ENCODE data around the gene ZFPM1. TPM values are rescaled to one million over a fixed set of nuclear protein-coding genes. Genes with fewer than 3 reads are reported as not detected.
A peak's percentile ranks its signal among the peaks of the same experiment; 100 is the strongest.

Gene ZFPM1
- total RNA-seq, 2 donors from 2014 or later, result 23.5 to 24.5 TPM

DNA sequence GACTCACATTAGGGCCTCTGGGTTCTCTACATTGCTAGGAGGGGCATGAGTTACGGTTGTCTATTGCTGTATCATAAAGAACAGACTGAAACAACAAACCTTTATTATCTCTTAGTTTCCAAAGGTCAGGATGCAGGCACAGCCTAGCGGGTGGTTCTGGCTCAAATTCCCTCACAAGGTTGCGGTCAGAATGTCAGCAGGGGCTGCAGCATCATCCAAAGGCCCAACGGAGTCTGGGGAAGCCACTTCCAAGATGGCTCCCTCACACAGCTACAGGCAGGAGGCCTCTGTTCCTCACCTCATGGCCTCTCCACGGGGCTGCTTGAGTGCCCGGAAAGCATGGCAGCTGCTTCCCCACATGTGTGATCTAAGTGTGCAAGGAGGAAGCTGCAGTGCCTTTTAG lies 29.6 kb upstream of the ZFPM1 start:
- Mint-ChIP-seq H3K27ac (no peak overlapping the region), H3K27me3 (no peaks in the 10 kb centered on the region), H3K36me3 (no peaks in the 10 kb centered on the region), H3K4me1 (ENCODE audit: low read depth in 2 of 2) (peaks cover 0 to 1% of the 10 kb centered on the region in 2 donors), H3K4me3 (no peak overlapping the region), H3K9me3 (peaks cover 3% of the 10 kb centered on the region)
- DNase-seq (ENCODE audit: low spot score) (no peak), ATAC-seq (no peak)

DNA sequence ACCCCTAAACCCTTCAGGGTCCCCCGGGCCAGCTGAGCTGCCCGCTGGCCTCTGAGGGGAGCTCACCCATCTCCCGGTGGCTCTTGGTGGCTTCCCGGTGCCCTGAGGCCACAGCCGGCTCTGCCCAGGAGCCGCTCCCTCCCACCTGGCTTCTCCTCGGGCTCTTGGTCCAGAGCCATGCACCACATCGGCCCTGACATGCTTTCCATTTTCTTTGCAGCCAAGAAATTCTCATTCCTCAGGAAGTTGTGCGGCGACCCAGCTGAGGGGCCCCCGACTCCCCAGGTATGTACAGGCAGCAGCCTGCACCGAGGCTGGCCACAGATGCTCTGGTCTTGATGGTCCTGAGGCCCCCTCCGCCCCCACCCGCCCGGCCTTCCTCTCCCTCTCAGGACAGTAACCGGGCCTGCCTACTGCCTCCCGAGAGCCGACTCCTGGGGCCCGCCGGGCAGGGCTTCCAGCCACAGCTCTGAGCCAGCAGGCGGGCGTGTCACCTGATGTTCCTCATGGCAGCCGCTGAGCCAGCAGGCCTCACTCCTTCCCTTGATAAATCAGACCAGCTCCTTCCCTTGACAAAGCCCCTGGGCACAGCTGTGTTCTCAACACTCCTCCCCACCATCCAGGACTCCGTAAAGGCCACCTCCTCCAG lies 28.4 kb upstream of the ZFPM1 start:
- Mint-ChIP-seq H3K27me3 (no peaks in the 10 kb centered on the region), H3K27ac (peak overlapping the region in 1 of 2 donors; percentile 70), H3K4me3 (no peak overlapping the region), H3K36me3 (no peaks in the 10 kb centered on the region), H3K9me3 (peaks cover 3% of the 10 kb centered on the region), H3K4me1 (ENCODE audit: low read depth in 2 of 2) (peaks cover 0 to 3% of the 10 kb centered on the region in 2 donors)
- ATAC-seq, result no peak
- DNase-seq (ENCODE audit: low spot score), result no peak

DNA sequence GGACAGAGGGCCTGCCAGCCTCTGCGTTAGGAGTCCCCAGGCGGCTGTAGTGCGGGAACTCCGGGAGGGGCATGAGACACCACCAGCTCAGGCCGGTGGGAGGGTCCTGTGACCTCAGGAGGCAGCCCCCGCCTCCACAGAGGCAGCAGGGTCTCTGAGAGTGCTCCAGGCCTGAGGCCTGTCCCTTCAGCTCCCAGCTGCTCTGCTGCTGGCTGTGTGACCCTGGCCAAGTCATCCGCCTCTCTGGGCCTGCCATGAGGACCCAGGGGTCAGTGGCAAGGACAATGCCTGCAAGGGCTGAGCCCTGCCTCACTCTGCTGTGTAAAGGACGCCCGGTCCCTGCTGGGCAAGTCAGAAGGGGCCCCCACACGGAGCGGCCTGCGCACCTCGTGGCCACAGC lies 27.1 kb upstream of the ZFPM1 start:
- Mint-ChIP-seq H3K9me3 (peaks cover 3% of the 10 kb centered on the region), H3K27ac (no peak overlapping the region), H3K4me3 (no peak overlapping the region), H3K27me3 (no peaks in the 10 kb centered on the region), H3K4me1 (ENCODE audit: low read depth in 2 of 2) (peaks cover 0 to 6% of the 10 kb centered on the region in 2 donors), H3K36me3 (no peaks in the 10 kb centered on the region)
- ATAC-seq (no peak), DNase-seq (ENCODE audit: low spot score) (no peak)

DNA sequence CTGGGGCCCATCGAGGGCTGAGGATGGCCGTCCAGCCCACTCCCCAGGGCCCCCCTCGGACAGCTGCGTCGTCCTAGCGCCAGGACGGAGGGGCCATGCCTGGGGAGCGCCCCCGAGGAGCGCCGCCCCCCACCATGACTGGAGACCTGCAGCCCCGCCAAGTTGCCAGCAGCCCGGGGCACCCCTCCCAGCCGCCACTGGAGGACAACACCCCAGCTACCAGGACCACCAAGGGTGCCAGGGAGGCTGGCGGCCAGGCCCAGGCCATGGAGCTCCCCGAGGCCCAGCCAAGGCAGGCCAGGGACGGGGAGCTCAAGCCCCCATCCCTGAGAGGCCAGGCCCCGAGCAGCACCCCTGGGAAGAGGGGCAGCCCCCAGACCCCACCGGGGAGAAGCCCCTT lies 25.7 kb upstream of the ZFPM1 start:
- peaks cover 0 to 6% of the 10 kb centered on the region in 2 donors for H3K4me1 Mint-ChIP-seq (ENCODE audit: low read depth in 2 of 2)
- DNase-seq (ENCODE audit: low spot score) (no peak), ATAC-seq (no peak)
- H3K36me3 Mint-ChIP-seq, result no peaks in the 10 kb centered on the region
- no peak overlapping the region for H3K4me3 Mint-ChIP-seq
- no peaks in the 10 kb centered on the region for H3K9me3 Mint-ChIP-seq
- H3K27ac Mint-ChIP-seq, result no peak overlapping the region
- H3K27me3 Mint-ChIP-seq, result no peaks in the 10 kb centered on the region

DNA sequence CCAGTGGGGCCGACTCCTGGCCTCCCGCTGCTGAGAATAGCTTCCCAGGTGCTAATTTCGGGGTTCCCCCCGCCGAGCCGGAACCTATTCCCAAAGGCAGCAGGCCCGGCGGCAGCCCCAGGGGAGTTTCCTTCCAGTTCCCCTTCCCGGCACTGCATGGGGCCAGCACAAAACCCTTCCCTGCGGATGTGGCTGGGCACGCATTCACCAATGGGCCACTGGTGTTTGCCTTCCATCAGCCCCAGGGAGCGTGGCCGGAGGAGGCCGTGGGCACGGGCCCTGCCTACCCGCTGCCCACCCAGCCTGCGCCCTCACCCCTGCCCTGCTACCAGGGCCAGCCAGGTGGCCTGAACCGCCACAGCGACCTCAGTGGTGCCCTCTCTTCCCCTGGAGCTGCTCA lies 24.9 kb upstream of the ZFPM1 start:
- Mint-ChIP-seq H3K27ac (no peak overlapping the region), H3K27me3 (no peaks in the 10 kb centered on the region), H3K36me3 (no peaks in the 10 kb centered on the region), H3K9me3 (no peaks in the 10 kb centered on the region), H3K4me3 (no peak overlapping the region), H3K4me1 (ENCODE audit: low read depth in 2 of 2) (peaks cover 0 to 6% of the 10 kb centered on the region in 2 donors)
- no peak for DNase-seq (ENCODE audit: low spot score)
- ATAC-seq, result no peak

DNA sequence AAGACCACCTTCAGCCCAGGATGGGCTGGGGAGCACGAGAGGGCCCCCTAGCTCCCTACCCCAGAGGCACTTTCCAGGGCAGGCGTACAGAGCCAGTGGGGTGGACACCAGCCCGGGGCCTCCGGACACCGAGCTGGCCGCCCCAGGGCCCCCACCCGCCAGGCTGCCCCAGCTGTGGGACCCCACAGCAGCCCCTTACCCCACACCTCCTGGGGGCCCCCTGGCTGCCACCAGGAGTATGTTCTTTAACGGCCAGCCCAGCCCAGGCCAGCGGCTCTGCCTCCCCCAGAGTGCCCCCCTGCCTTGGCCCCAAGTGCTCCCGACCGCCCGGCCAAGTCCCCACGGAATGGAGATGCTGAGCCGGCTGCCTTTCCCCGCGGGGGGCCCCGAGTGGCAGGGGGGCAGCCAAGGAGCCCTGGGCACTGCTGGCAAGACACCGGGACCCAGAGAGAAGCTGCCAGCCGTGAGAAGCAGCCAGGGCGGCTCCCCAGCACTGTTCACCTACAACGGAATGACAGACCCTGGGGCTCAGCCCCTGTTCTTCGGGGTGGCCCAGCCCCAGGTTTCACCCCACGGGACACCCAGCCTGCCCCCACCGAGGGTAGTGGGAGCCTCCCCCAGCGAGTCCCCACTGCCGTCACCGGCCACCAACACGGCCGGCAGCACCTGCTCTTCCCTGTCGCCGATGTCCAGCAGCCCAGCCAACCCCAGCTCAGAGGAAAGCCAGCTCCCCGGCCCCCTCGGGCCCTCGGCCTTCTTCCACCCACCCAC lies 24.3 kb upstream of the ZFPM1 start:
- DNase-seq (ENCODE audit: low spot score) (no peak), ATAC-seq (no peak)
- Mint-ChIP-seq H3K4me1 (ENCODE audit: low read depth in 2 of 2) (peaks cover 0 to 6% of the 10 kb centered on the region in 2 donors), H3K27me3 (no peaks in the 10 kb centered on the region), H3K27ac (no peak overlapping the region), H3K36me3 (no peaks in the 10 kb centered on the region), H3K9me3 (no peaks in the 10 kb centered on the region), H3K4me3 (no peak overlapping the region)

DNA sequence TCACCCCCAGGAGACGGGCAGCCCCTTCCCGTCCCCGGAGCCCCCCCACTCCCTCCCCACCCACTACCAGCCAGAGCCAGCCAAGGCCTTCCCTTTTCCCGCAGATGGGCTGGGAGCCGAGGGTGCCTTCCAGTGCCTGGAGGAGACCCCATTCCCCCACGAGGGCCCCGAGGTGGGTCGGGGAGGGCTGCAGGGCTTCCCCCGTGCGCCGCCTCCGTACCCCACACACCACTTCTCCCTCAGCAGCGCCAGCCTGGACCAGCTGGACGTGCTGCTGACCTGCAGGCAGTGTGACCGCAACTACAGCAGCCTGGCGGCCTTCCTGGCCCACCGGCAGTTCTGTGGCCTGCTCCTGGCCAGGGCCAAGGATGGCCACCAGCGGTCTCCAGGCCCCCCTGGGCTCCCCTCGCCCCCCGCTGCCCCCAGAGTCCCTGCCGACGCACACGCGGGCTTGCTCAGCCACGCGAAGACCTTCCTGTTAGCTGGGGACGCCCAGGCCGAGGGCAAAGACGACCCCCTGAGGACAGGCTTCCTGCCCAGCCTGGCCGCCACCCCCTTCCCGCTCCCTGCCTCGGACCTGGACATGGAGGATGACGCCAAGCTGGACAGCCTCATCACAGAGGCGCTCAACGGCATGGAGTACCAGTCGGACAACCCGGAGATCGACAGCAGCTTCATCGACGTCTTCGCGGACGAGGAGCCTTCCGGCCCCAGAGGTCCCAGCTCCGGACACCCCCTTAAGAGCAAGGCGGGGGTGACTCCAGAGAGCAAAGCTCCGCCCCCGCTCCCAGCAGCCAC lies 23.5 kb upstream of the ZFPM1 start:
- Mint-ChIP-seq H3K36me3 (no peaks in the 10 kb centered on the region), H3K27me3 (no peaks in the 10 kb centered on the region), H3K4me1 (ENCODE audit: low read depth in 2 of 2) (peaks cover 0 to 6% of the 10 kb centered on the region in 2 donors), H3K27ac (peak overlapping the region in 1 of 2 donors; percentile 51), H3K9me3 (no peaks in the 10 kb centered on the region), H3K4me3 (peak overlapping the region; percentile 67)
- DNase-seq (ENCODE audit: low spot score), result no peak
- no peak for ATAC-seq

DNA sequence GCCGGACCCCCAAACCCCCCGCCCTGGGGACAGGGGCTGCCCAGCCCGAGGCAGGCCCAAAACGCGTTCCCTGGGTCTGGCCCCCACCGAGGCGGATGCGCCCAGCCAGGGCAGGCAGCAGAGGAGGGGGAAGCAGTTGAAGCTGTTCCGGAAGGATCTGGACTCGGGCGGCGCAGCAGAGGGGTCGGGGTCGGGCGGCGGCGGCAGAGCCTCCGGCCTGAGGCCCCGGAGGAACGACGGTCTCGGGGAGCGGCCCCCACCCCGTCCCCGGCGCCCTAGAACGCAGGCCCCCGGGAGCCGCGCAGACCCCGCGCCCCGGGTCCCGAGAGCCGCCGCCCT lies 22.9 kb upstream of the ZFPM1 start:
- DNase-seq (ENCODE audit: low spot score), result no peak
- Mint-ChIP-seq H3K4me1 (ENCODE audit: low read depth in 2 of 2) (peaks cover 0 to 6% of the 10 kb centered on the region in 2 donors), H3K9me3 (no peaks in the 10 kb centered on the region), H3K27me3 (no peaks in the 10 kb centered on the region), H3K4me3 (peak overlapping the region; percentile 67), H3K27ac (peak overlapping the region in 1 of 2 donors; percentile 51), H3K36me3 (no peaks in the 10 kb centered on the region)
- ATAC-seq, result peak; percentile 34 to 51

DNA sequence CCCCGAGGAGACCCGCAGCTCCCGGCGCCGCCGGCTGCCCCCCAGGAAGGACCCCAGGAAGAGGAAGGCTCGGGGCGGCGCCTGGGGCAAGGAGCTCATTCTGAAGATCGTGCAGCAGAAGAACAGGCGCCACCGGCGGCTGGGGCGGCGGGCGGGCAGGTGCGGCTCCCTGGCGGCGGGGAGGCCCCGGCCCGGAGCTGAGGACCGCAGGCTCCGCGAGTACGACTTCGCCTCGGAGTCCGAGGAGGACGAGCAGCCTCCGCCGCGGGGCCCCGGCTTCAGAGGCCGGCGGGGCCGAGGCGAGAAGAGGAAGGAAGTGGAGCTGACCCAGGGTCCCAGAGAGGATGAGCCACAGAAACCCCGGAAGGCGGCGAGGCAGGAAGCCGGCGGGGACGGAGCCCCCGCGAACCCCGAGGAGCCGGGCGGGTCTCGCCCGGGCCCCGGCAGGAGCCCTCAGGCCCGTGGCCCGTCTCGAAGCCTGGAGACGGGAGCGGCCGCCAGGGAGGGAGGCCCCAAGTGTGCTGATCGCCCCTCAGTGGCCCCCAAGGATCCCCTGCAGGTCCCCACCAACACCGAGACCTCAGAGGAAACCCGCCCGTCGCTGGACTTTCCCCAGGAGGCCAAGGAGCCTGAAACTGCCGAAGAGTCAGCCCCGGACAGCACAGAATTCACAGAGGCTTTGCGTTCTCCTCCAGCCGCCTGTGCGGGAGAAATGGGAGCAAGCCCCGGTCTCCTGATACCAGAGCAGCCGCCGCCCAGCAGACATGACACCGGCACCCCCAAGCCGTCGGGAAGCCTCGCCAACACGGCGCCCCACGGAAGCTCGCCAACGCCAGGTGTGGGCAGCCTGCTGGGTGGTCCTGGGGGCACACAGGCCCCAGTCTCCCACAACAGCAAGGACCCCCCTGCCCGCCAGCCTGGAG lies 22.3 kb upstream of the ZFPM1 start:
- DNase-seq (ENCODE audit: low spot score), result peak; percentile 83

DNA sequence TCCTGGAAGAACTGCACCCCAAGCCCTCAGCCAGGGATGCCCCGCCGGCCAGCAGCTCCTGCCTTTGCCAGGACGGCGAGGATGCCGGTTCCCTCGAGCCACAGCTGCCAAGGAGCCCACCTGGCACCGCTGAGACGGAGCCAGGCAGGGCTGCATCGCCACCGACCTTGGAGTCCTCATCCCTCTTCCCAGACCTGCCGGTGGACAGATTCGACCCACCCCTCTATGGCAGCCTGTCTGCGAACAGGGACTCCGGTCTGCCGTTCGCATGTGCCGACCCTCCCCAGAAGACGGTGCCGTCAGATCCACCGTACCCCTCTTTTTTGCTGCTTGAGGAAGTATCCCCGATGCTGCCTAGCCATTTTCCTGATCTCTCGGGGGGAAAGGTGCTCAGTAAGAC lies 21.4 kb upstream of the ZFPM1 start:
- Mint-ChIP-seq H3K36me3 (no peaks in the 10 kb centered on the region), H3K27me3 (no peaks in the 10 kb centered on the region), H3K4me1 (ENCODE audit: low read depth in 2 of 2) (peaks cover 0 to 6% of the 10 kb centered on the region in 2 donors), H3K4me3 (peak overlapping the region; percentile 67), H3K9me3 (no peaks in the 10 kb centered on the region), H3K27ac (peak overlapping the region; percentile 56 to 69)
- DNase-seq (ENCODE audit: low spot score) (no peak), ATAC-seq (no peak)

More for the DNA sequence above, 22.3 kb upstream of the ZFPM1 start:
- H3K9me3 Mint-ChIP-seq, result no peaks in the 10 kb centered on the region
- peaks cover 0 to 6% of the 10 kb centered on the region in 2 donors for H3K4me1 Mint-ChIP-seq (ENCODE audit: low read depth in 2 of 2)
- peak; percentile 78 to 85 for ATAC-seq
- peak overlapping the region; percentile 67 for H3K4me3 Mint-ChIP-seq
- no peaks in the 10 kb centered on the region for H3K27me3 Mint-ChIP-seq
- no peaks in the 10 kb centered on the region for H3K36me3 Mint-ChIP-seq
- H3K27ac Mint-ChIP-seq, result peak overlapping the region; percentile 56 to 69

DNA sequence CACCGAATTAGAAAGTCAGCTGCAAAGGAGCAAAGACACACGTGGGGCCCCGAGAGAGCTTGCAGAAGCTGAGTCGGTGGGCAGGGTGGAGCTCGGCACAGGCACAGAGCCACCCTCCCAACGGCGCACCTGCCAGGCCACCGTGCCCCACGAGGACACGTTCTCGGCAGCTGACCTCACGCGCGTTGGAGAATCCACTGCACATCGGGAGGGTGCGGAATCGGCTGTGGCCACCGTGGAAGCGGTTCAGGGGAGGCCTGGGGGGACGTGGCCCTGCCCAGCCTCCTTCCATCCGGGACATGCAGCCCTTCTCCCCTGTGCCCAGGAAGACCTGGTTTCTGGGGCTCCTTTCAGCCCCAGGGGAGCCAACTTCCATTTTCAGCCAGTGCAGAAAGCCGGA lies 20.9 kb upstream of the ZFPM1 start:
- peak overlapping the region; percentile 67 for H3K4me3 Mint-ChIP-seq
- peak overlapping the region; percentile 56 to 69 for H3K27ac Mint-ChIP-seq
- no peak for ATAC-seq

DNA sequence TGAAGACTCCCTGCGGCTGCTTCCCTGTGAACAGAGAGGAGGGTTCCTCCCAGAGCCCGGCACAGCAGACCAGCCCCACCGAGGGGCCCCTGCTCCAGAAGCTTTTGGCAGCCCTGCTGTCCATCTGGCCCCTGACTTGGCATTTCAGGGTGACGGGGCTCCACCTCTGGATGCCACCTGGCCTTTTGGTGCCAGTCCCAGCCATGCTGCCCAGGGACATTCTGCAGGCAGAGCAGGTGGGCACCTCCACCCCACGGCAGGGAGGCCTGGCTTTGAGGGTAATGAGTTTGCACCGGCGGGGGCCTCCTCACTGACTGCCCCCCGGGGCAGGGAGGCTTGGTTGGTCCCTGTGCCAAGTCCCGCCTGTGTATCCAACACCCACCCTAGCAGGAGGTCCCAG lies 20.3 kb upstream of the ZFPM1 start:
- DNase-seq (ENCODE audit: low spot score) (no peak), ATAC-seq (no peak)
- Mint-ChIP-seq H3K27ac (no peak overlapping the region), H3K9me3 (no peaks in the 10 kb centered on the region), H3K4me3 (no peak overlapping the region), H3K36me3 (no peaks in the 10 kb centered on the region), H3K27me3 (no peaks in the 10 kb centered on the region), H3K4me1 (ENCODE audit: low read depth in 2 of 2) (peaks cover 0 to 6% of the 10 kb centered on the region in 2 donors)

More for the DNA sequence above, 20.9 kb upstream of the ZFPM1 start:
- H3K36me3 Mint-ChIP-seq, result no peaks in the 10 kb centered on the region
- H3K27me3 Mint-ChIP-seq, result no peaks in the 10 kb centered on the region
- H3K9me3 Mint-ChIP-seq, result no peaks in the 10 kb centered on the region
- H3K4me1 Mint-ChIP-seq (ENCODE audit: low read depth in 2 of 2), result peaks cover 0 to 6% of the 10 kb centered on the region in 2 donors
- DNase-seq (ENCODE audit: low spot score), result no peak
